Left ventricle myocardium inferior (tissue), 1 donor: ENCODE measurements around the gene RABEPK. TPM values are rescaled to one million over a fixed set of nuclear protein-coding genes. Genes with fewer than 3 reads are reported as not detected.
A peak's percentile ranks its signal among the peaks of the same experiment; 100 is the strongest.
"Not testable (repeated sequence)": the region's sequence is repeated elsewhere in the genome, so short reads cannot be mapped to it uniquely, and the experiment has no call there.

Experiments
- DNase-seq: peaks from one replicate; pipeline ENCODE4 v3.0.0-alpha.2; 2020
- H3K27ac ChIP-seq: fragments of 200-600 bp; replicated peaks from 2 replicates; pipeline ENCODE4 v1.8.0; 2021
- H3K27me3 ChIP-seq: fragments of 200-600 bp; 2 replicates; pipeline ENCODE4 v1.8.0; 2021; ENCODE audit warnings: low read depth
- H3K36me3 ChIP-seq: fragments of 200-600 bp; 2 replicates; pipeline ENCODE4 v1.8.0; 2021
- H3K4me1 ChIP-seq: fragments of 200-600 bp; 2 replicates; pipeline ENCODE4 v1.8.0; 2021
- H3K4me3 ChIP-seq: fragments of 200-600 bp; 2 replicates; pipeline ENCODE4 v1.8.0; 2021; ENCODE audit warnings: mild to moderate bottlenecking, moderate library complexity
- H3K9me3 ChIP-seq: fragments of 200-600 bp; replicated peaks from 2 replicates; pipeline ENCODE4 v1.8.0; 2021
- CTCF ChIP-seq: fragments of 200-600 bp; IDR thresholded peaks from 2 replicates; pipeline ENCODE4 v1.8.0; 2021; ENCODE audit warnings: antibody characterized with exemption, mild to moderate bottlenecking, borderline replicate concordance
- intact Hi-C: fragments of 100-400 bp; cut with micrococcal nuclease; formaldehyde crosslinking; loops from one replicate; pipeline ENCODE4 v1.11.0; 2022
- total RNA-seq: library from RNA; stranded (reverse); fragmentation: NEBNext Ultra II Directional; extraction: Animal tissue kit (Norgen Biotek cat#: 25700); gene quantifications from one replicate; pipeline ENCODE4 v1.2.1, GENCODE V29; 2021
- donor health status: DM: no; HTN: yes; CAD: no; lungs with severe emphysema.

Gene RABEPK
- total RNA-seq, 1 donor from 2014 or later, result 9.7 TPM

GRCh38 chr9:125189361-125190289 lies 10.7 kb upstream of the RABEPK start, which contains the start of gene PPP6C:
Gene PPP6C (minus strand): TSS chr9:125189803. CDS start chr9:125189718, 85 bp downstream.
- peak; percentile 98 for DNase-seq
- peak; percentile 74 for TF ChIP-seq CTCF
- Histone ChIP-seq H3K27me3 (no peaks in the 10 kb centered on the region), H3K9me3 (no peaks in the 10 kb centered on the region), H3K27ac (peak within 1 kb of the TSS; percentile 96), H3K4me1 (peaks cover 59% of the 10 kb centered on the region), H3K4me3 (peak within 1 kb of the TSS; percentile 96), H3K36me3 (no peaks in the 10 kb centered on the region)
- intact Hi-C loops, result no loop called here

- H3K27ac ChIP-seq, result peak overlapping the region; percentile 96
- DNase-seq, result no peak
- H3K4me1 ChIP-seq, result peaks cover 57% of the 10 kb centered on the region
- H3K27me3 ChIP-seq, result no peaks in the 10 kb centered on the region
- no peak for TF ChIP-seq CTCF
- H3K36me3 ChIP-seq, result no peaks in the 10 kb centered on the region
- no peaks in the 10 kb centered on the region for H3K9me3 ChIP-seq
- intact Hi-C loops, result no loop called here
- H3K4me3 ChIP-seq, result peak overlapping the region; percentile 96
Measured at GRCh38 chr9:125190361-125190801, 10.0 kb upstream of the RABEPK start.

- H3K27ac ChIP-seq, H3K36me3 ChIP-seq, H3K27me3 ChIP-seq, H3K4me3 ChIP-seq, H3K9me3 ChIP-seq, intact Hi-C loops, DNase-seq: not testable (repeated sequence)
- H3K4me1 ChIP-seq, result peaks cover 16% of the 10 kb centered on the region
Measured at GRCh38 chr9:125194466-125194865, 5.9 kb upstream of the RABEPK start.

- H3K4me3 ChIP-seq, intact Hi-C loops, H3K4me1 ChIP-seq: not testable (repeated sequence)
Measured at GRCh38 chr9:125195591-125195990, 4.8 kb upstream of the RABEPK start.

GRCh38 chr9:125202846-125203618 lies 2.7 kb downstream of the RABEPK start:
- Histone ChIP-seq H3K4me1 (peaks cover 11% of the 10 kb centered on the region), H3K4me3 (no peak overlapping the region), H3K36me3 (peaks cover 50% of the 10 kb centered on the region), H3K9me3 (no peaks in the 10 kb centered on the region), H3K27ac (no peak overlapping the region), H3K27me3 (no peaks in the 10 kb centered on the region)
- DNase-seq, result no peak
- intact Hi-C loops, result no loop called here
- TF ChIP-seq CTCF, result no peak

More at GRCh38 chr9:125195591-125195990, 4.8 kb upstream of the RABEPK start:
- not testable (repeated sequence) for DNase-seq, H3K27me3 ChIP-seq, H3K9me3 ChIP-seq, H3K36me3 ChIP-seq, H3K27ac ChIP-seq

- H3K27me3 ChIP-seq, result no peaks in the 10 kb centered on the region
- H3K4me3 ChIP-seq, result no peak overlapping the region
- H3K9me3 ChIP-seq, result no peaks in the 10 kb centered on the region
- DNase-seq, result no peak
- peaks cover 64% of the 10 kb centered on the region for H3K36me3 ChIP-seq
- peaks cover 11% of the 10 kb centered on the region for H3K4me1 ChIP-seq
- H3K27ac ChIP-seq, result no peak overlapping the region
- no peak for TF ChIP-seq CTCF
- intact Hi-C loops, result no loop called here
Measured at GRCh38 chr9:125204477-125204876, 4.1 kb downstream of the RABEPK start.
